T47D (cell line): Measurements from ENCODE around the gene HDAC3.

Experiments used
- DNase-seq, 2 experiments: peaks; one replicate each; pipeline versions ENCODE4 v3.0.0 to v3.0.0-alpha.2; 2011 to 2012; ENCODE audit warnings: low read depth in 1 of 2, low spot score in 1 of 2
- JUND ChIP-seq: IDR thresholded peaks from 2 replicates; pipeline ENCODE4 v1.6.1; 2012; ENCODE audit warnings: low read depth
- in situ Hi-C: cut with HindIII; loops from 2 replicates; pipeline ENCODE4 v1.10.0; 2016; ENCODE audit warnings: low sequenced_read_pairs, low pct_unique_long_range_greater_than_20kb

Gene HDAC3

DNA sequence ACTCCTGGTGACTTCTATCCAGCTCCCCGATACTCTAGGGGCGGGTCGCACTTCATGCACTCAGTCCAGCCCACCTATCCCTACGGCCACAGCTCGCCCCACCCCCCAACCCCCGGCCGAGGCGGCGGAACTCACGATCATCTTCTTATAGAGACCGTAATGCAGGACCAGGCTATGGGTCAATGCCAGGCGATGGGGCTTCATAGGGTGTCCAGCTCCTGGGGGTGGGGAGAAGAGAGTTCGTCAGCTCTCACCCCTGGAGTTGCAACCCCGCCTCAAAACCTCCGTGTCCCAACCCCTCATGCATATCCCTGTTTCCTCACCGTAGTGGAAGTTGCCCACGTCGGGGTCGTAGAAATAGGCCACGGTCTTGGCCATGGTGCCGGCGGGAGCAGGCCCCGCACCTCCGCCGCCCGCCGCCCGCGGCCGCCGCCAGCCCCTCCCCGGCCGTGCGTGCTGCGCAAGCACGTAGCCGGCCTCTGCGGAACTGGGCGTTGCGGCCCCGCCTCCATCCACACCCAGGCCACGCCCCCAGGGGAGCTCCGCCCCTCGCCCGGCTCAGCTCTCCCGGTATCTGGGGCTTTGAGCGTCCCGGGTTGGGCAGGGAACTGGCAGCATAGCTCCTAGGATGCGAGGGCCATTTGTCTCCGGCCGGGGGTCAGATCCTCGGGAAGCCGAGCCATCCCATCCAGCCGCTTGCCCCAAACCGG, at the start of gene HDAC3, which contains the start of gene RELL2:
HDAC3 (minus strand) TSS at position 437 of the 710 bp plus-strand sequence; CDS start at position 378, 59 bp downstream.
RELL2 (plus strand) TSS at position 585 of the 710 bp plus-strand sequence. CDS start 1,229 bp downstream, outside the sequence.
- peak; percentile 95 to 98 for DNase-seq
- no peak for TF ChIP-seq JUND
- in situ Hi-C loops: no loop called here

DNA sequence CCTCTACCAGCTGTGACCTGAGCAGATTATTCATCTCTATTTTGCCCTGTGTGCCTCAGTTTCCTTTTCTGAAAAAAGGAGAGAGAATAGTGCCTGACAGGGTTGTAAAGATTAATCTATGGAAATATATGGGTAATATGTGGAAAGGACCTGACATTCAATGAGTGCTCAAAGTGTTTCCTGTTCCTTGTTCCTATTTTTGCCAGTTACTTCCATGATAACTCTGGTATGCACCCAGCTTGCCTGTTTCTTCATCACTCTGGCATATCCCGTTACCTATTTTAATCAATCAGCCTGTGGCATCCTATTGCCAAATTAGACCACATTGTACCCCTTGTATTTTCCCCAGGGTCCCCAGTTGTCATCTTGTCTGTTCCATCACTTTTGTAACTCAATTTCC, 48.9 kb upstream of the HDAC3 start:
- TF ChIP-seq JUND: no peak
- DNase-seq: no peak
- in situ Hi-C loops: no loop called here

DNA sequence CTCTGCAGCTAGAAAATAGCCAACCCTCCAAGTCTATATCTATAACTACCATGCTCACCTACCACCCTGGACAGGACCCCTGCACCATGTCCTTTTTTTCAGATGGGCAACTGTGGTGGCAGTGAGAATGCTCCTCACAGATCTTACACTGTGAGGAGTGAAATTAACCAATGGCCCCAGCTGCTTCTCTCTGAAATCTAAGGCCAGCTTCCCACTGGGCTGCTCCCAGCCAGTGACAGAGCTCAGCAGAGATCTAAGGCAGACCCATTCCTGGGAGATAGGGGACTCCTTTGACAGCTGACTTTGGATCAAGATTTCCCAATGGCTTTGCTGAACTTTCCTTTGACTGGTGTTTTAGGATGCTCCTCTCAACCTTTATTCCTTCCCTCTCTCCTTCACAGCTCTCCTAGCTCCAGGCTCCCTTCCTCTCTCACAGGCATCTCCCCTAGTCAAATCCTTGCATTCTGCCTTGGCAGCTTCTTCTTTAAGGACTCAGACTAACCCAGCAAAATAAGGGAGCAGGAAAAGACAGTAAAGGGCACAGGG, 47.0 kb upstream of the HDAC3 start:
- in situ Hi-C loops: no loop called here

GRCh38 chr5:141681695-141682641, 45.3 kb upstream of the HDAC3 start, which contains the start of gene ARAP3:
Gene ARAP3 (minus strand): TSS chr5:141682230. CDS start chr5:141680486, 1,744 bp downstream.
- in situ Hi-C loops: no loop called here
- DNase-seq: peak; percentile 48 to 60
- no peak for TF ChIP-seq JUND

More for the DNA sequence above, 47.0 kb upstream of the HDAC3 start:
- no peak for TF ChIP-seq JUND
- DNase-seq: no peak

DNA sequence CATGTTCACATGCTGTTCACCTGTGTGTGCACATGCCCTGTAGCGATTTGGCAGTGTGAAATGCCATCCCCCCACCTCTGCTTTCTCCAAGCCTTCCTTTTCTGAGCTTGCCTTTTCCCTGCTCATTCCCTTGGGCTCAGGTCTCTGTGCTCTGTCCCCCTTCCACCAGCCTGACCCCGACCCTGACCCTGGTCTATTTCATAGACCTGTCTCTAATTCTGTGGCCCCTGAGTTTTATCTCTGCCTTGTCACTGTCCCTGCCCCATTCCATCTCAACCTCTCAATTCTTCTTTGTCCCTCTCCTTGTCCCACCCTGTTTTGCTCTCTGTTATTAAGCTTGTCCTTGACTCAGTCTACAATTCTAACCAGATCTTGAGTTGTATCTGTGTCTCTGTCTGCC, 44.6 kb upstream of the HDAC3 start:
- in situ Hi-C loops: no loop called here
- no peak for DNase-seq
- TF ChIP-seq JUND: no peak

GRCh38 chr5:141680751-141681201, 44.1 kb upstream of the HDAC3 start:
- DNase-seq: no peak
- no peak for TF ChIP-seq JUND
- in situ Hi-C loops: no loop called here

DNA sequence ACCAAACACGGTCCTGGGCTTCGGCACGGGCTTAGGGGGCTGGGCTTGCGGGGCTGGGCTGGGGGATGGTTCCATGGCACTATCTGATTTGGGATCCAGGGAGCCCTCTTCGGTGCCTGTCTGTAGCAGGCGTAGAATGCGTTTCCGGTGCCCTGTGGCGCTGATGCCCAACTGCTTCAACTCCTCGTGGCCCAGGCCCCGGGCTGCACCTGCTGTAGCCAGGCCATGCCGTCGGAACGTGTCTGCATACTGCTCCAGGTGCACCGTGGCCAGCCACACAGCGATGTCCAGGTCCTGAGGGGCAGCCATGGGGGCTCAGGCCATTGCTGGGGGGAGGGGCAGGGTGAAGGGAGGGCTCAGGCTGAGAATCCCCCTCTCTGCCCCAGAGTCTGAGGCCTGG, 43.5 kb upstream of the HDAC3 start:
- TF ChIP-seq JUND: no peak
- DNase-seq: no peak
- in situ Hi-C loops: no loop called here

DNA sequence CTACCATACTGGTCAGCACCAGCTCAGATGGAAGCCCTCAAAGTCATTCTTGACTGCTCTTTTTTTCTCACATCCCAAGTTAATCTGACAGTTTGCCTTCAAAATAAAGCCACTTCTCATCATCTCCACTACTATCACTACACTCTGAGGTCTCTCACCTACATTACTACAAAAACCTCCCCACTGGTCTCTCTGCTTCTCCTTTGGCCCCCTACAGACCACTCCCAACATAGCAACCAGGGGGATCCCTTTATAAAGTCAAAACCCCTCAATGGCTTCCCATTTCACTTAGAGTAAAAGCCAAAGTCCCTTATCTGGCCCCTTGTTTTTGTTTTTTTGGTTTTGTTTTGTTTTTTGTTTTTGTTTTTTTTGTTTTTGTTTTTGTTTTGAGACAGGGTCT, 40.8 kb upstream of the HDAC3 start:
- in situ Hi-C loops: no loop called here
- no peak for DNase-seq
- no peak for TF ChIP-seq JUND

GRCh38 chr5:141675672-141676071, 39.0 kb upstream of the HDAC3 start:
- in situ Hi-C loops: no loop called here
- DNase-seq: no peak
- no peak for TF ChIP-seq JUND

- in situ Hi-C loops: no loop called here
- no peak for DNase-seq
- TF ChIP-seq JUND: no peak
Measured at GRCh38 chr5:141674747-141675146, 38.1 kb upstream of the HDAC3 start.

DNA sequence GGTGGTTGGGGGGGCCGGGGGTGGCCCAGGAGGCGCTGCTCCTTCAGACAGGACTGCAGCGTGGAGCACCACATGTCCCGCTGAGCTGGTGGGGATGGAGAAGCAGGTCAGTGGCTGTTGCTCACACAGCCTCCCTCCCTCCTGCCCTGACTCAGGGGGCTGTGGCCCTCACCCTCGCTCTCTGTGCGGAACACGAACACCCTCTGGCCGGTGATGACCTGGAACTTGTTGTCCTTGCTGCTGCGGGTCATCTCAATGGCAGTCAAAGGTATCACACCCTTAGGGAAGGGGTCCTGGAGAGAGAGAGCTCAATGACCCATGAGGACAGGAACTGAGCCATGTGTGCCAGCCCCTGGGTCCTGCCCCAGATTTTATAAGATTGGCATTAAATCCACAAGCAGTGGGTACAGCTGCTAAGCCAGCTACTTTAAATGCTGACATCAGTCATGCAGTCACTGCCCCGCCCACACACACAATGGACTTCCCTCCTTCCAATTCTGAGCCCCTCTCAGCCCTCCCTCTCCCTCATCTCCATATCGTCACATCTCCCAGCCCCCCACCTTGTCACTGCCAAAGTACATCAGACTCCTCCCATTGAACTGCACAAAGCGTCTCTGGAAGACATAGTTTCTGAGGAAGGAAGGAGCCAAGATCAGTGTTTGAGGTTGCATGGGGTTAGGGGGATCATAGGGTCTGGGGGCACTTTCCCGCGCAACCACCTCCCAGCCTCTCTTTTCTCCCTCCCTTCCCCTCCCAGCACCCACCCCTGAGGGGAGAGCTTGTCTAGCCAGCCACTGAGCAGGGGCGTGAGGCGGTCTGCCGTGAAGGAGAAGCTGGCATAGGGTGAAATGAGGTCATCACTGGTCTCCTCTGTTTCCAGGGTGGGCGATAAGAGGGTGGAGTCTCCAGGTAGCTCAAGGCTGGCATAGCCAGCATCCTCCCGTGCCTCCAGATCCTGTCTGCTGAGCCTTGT, 36.5 kb upstream of the HDAC3 start:
- DNase-seq: no peak
- in situ Hi-C loops: no loop called here
- TF ChIP-seq JUND: no peak
